OCI-LY3 (cell line): ENCODE data around the gene NPNT.

Experiments
- H2AFZ ChIP-seq: fragments of 200-600, 300-600 bp; shearing (Covaris generic); 2 replicates; pipeline ENCODE4 v1.6.0; 2014; ENCODE audit warnings: antibody characterized with exemption, low read depth, low read length
- H3K27ac ChIP-seq: fragments of 200-600, 300-600 bp; sonication (generic); 2 replicates; pipeline ENCODE4 v1.5.1; 2014; ENCODE audit warnings: mild to moderate bottlenecking, low read length, moderate library complexity, mixed read lengths
- H3K27me3 ChIP-seq: fragments of 200-600, 300-600 bp; sonication (generic); 2 replicates; pipeline ENCODE4 v1.6.1; 2014; ENCODE audit warnings: low read depth, low read length, mixed read lengths
- H3K36me3 ChIP-seq: fragments of 200-600, 300-600 bp; sonication (generic); replicated peaks from 2 replicates; pipeline ENCODE3; 2014; ENCODE audit warnings: low read depth, low read length, mixed read lengths
- H3K4me1 ChIP-seq: fragments of 300-600, 200-600 bp; sonication (generic); 2 replicates; pipeline ENCODE4 v1.6.1; 2014; ENCODE audit warnings: low read length, mixed read lengths
- H3K4me2 ChIP-seq: fragments of 200-600, 300-600 bp; sonication (generic); 2 replicates; pipeline ENCODE4 v1.6.1; 2014; ENCODE audit warnings: low read length, mixed read lengths
- H3K4me3 ChIP-seq: fragments of 300-600, 200-600 bp; sonication (generic); 2 replicates; pipeline ENCODE4 v1.5.1; 2014; ENCODE audit warnings: antibody characterized with exemption, mild to moderate bottlenecking, low read length, moderate library complexity
- H3K79me2 ChIP-seq: fragments of 300-600, 200-600 bp; shearing (Covaris generic); 2 replicates; pipeline ENCODE4 v1.6.1; 2014; ENCODE audit warnings: mild to moderate bottlenecking, low read length, mixed read lengths
- H3K9ac ChIP-seq: fragments of 300-600, 200-600 bp; shearing (Covaris generic); 2 replicates; pipeline ENCODE4 v1.6.0; 2014; ENCODE audit warnings: mild to moderate bottlenecking, low read length, moderate library complexity
- H3K9me3 ChIP-seq: fragments of 200-600, 300-600 bp; shearing (Covaris generic); 2 replicates; pipeline ENCODE4 v1.6.1; 2014; ENCODE audit warnings: low read length, mixed read lengths; ENCODE audit not compliant: insufficient read depth
- H4K20me1 ChIP-seq: fragments of 200-600, 300-600 bp; sonication (generic); 2 replicates; pipeline ENCODE4 v1.6.1; 2016; ENCODE audit warnings: low read length, mixed read lengths; ENCODE audit not compliant: insufficient read depth
- EZH2phosphoT487 ChIP-seq: fragments of 200-600 bp; shearing (Covaris generic); IDR thresholded peaks from 2 replicates; pipeline ENCODE4 v1.6.1; 2018; ENCODE audit warnings: antibody characterized with exemption, mixed run types, low read depth
- TF ChIP-seq, protein P1 (sequence below): fragments of 200-600, 300-600 bp; sonication (generic); IDR thresholded peaks from 2 replicates; pipeline ENCODE4 v1.5.1; 2014; ENCODE audit warnings: antibody characterized with exemption, low read length, low read depth

NPNT gene

DNA sequence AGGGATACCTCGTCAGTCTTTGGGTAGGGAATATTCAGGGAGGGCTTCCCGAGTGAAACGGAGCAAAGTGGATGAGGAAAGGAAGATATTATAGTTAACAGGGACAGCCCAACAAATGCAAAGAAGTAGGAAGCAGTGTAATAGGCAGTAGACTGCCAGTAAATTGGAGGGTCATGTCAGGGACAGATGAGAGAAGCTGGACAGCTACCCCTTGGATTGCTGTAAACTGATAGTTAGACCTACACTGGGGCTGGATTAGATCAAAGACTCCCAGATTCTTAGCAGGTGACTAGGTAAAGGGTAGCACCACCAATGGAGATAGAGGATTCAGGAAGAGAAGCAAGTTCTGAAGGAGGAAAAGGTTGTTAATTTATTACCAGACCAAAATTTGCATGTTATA lies 48.0 kb downstream of the NPNT start:
- Histone ChIP-seq H3K4me1 (peaks cover 7% of the 10 kb centered on the region), H3K9ac (no peak overlapping the region), H3K27me3 (no peaks in the 10 kb centered on the region), H3K4me3 (no peak overlapping the region), H3K36me3 (no peaks in the 10 kb centered on the region), H3K79me2 (no peaks in the 10 kb centered on the region), H2AFZ (no peak overlapping the region), H4K20me1 (no peaks in the 10 kb centered on the region), H3K4me2 (no peak overlapping the region), H3K9me3 (no peaks in the 10 kb centered on the region), H3K27ac (no peak overlapping the region)
- TF ChIP-seq, protein P1, sequence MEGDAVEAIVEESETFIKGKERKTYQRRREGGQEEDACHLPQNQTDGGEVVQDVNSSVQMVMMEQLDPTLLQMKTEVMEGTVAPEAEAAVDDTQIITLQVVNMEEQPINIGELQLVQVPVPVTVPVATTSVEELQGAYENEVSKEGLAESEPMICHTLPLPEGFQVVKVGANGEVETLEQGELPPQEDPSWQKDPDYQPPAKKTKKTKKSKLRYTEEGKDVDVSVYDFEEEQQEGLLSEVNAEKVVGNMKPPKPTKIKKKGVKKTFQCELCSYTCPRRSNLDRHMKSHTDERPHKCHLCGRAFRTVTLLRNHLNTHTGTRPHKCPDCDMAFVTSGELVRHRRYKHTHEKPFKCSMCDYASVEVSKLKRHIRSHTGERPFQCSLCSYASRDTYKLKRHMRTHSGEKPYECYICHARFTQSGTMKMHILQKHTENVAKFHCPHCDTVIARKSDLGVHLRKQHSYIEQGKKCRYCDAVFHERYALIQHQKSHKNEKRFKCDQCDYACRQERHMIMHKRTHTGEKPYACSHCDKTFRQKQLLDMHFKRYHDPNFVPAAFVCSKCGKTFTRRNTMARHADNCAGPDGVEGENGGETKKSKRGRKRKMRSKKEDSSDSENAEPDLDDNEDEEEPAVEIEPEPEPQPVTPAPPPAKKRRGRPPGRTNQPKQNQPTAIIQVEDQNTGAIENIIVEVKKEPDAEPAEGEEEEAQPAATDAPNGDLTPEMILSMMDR: no peak
- TF ChIP-seq EZH2phosphoT487: no peak

DNA sequence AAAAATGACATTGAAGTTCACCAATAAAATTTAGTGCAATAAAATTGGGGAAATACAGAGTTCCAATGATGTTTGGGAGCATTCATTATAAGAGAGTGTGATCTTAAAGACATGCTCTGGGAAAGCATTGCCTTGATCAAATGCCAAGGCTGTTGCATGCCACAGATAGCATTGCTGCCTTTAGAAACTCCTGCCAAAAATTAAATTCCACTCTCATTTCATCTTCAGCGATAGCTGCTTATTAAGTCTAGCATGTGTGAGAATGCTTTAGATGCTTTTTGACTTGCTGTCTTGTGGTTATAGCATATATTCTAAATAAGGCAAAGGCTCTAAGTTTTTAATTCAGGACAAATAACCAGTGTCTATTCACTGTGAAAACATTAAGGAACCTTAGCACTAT lies 49.3 kb downstream of the NPNT start:
- Histone ChIP-seq H3K4me2 (no peak overlapping the region), H3K9ac (no peak overlapping the region), H4K20me1 (no peaks in the 10 kb centered on the region), H3K36me3 (no peaks in the 10 kb centered on the region), H3K4me3 (no peak overlapping the region), H3K27ac (no peak overlapping the region), H3K27me3 (no peaks in the 10 kb centered on the region), H3K4me1 (peaks cover 7% of the 10 kb centered on the region), H3K79me2 (no peaks in the 10 kb centered on the region), H3K9me3 (no peaks in the 10 kb centered on the region), H2AFZ (no peak overlapping the region)
- TF ChIP-seq EZH2phosphoT487: no peak

DNA sequence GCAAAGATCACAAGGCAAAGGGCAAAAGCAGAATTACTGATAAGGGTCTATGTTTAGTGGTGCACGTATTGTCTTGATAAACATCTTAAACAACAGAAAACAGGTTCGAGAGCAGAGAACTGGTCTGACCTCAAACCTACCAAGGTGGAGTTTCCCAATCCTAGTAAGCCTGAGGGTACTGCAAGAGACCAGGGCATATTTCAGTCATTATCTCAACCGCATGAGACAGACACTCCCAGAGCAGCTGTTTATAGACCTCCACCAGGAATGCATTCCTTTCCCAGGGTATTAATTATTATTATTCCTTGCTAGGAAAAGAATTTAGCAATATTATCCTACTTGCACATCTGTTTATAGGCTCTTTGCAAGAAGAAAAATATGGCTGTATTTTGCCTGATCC lies 51.5 kb downstream of the NPNT start:
- no peaks in the 10 kb centered on the region for H4K20me1 ChIP-seq
- H3K27me3 ChIP-seq: no peaks in the 10 kb centered on the region
- no peak for TF ChIP-seq EZH2phosphoT487
- TF ChIP-seq, protein P1: no peak
- H3K79me2 ChIP-seq: no peaks in the 10 kb centered on the region
- H3K9ac ChIP-seq: no peak overlapping the region
- H3K4me2 ChIP-seq: no peak overlapping the region
- peaks cover 7% of the 10 kb centered on the region for H3K4me1 ChIP-seq
- no peak overlapping the region for H3K4me3 ChIP-seq
- H3K27ac ChIP-seq: no peak overlapping the region
- H2AFZ ChIP-seq: no peak overlapping the region
- H3K36me3 ChIP-seq: no peaks in the 10 kb centered on the region
- H3K9me3 ChIP-seq: no peaks in the 10 kb centered on the region

DNA sequence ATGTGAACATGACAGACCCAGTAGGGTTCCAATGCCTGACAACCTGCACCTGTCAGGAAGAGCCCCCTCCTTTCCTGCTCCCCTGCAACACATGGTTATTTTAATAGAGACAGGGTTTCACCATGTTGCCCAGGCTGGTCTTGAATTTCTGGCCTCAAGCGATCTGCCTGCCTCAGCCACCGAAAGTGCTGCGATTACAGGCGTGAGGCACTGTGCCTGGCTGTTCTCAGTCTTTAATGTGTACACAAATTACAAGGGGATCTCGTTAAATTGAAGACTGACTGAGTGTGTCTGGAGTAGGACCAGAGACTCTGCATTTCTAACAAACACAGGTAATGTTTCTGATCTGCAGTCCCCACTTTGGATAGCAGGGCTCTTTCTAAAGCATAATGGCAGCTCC lies 55.4 kb downstream of the NPNT start:
- no peak overlapping the region for H3K4me3 ChIP-seq
- H3K4me1 ChIP-seq: no peaks in the 10 kb centered on the region
- no peaks in the 10 kb centered on the region for H3K36me3 ChIP-seq
- no peaks in the 10 kb centered on the region for H3K27me3 ChIP-seq
- H3K27ac ChIP-seq: no peak overlapping the region
- TF ChIP-seq, protein P1: no peak
- TF ChIP-seq EZH2phosphoT487: no peak
- no peak overlapping the region for H3K4me2 ChIP-seq
- no peaks in the 10 kb centered on the region for H4K20me1 ChIP-seq
- no peaks in the 10 kb centered on the region for H3K9me3 ChIP-seq
- H2AFZ ChIP-seq: no peak overlapping the region
- H3K9ac ChIP-seq: no peak overlapping the region
- H3K79me2 ChIP-seq: no peaks in the 10 kb centered on the region

DNA sequence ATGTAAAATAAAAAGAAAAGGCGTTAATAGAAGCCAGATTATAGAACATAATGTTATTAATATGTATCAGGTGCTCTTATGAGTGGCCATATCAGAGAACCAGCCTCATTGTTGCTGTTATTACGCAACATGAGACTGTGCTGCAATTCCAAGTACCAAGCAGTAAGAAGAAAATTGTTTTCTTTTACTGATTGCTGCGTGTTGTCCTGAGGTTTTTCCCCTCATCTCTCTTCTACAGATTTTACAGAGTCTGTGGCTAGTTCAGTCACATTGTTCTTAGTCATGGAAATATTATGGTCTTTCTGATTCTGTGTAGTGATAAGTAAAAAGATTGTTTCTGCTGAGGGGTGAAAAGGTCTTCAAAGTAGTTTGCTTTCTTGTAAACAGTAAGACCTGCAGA lies 55.9 kb downstream of the NPNT start:
- no peaks in the 10 kb centered on the region for H3K79me2 ChIP-seq
- H3K36me3 ChIP-seq: no peaks in the 10 kb centered on the region
- no peak overlapping the region for H3K27ac ChIP-seq
- H3K27me3 ChIP-seq: no peaks in the 10 kb centered on the region
- no peaks in the 10 kb centered on the region for H3K9me3 ChIP-seq
- no peak overlapping the region for H3K4me2 ChIP-seq
- no peaks in the 10 kb centered on the region for H3K4me1 ChIP-seq
- no peaks in the 10 kb centered on the region for H4K20me1 ChIP-seq
- TF ChIP-seq, protein P1: no peak
- no peak for TF ChIP-seq EZH2phosphoT487
- H2AFZ ChIP-seq: no peak overlapping the region
- no peak overlapping the region for H3K9ac ChIP-seq
- H3K4me3 ChIP-seq: no peak overlapping the region
